ENCODE results near the gene NAIF1.

GRCh38 chr9:128042043-128042442, 25.1 kb downstream of the NAIF1 start:
- TF ChIP-seq CTCF (IDR thresholded peaks at IDR 0.05 in 8 of 11, conservative IDR thresholded peaks at IDR 0.05 in 3 of 11) (no peak), POLR2A (IDR thresholded peaks at IDR 0.05) (no peak), POLR2AphosphoS5 (IDR thresholded peaks at IDR 0.05) (no peak)

Data from spleen (tissue), 7 donors.